ENCODE measurements around the gene TLDC2.
"Not testable (repeated sequence)": the region's sequence is repeated elsewhere in the genome, so short reads cannot be mapped to it uniquely, and the experiment has no call there.

TLDC2 gene

DNA sequence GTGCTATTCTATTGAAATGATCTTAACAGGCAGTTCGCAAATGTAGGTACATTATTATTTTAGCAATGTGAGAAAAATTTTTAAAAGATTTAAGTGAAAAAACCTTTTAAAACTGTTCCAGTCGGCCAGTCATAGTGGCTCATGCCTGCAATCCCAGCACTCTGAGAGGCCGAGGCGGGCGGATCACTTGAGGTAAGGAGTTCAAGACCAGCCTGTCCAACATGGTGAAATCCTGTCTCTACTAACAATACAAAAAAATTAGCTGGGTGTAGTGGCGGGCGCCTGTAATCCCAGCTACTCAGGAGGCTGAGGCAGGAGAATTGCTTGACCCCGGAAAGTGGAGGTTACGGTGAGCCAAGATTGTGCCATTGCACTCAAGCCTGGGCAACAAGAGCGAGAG is 29.6 kb downstream of the TLDC2 start:
- in situ Hi-C loops (cut with MboI; ENCODE audit: low sequenced_read_pairs), result not testable (repeated sequence)

DNA sequence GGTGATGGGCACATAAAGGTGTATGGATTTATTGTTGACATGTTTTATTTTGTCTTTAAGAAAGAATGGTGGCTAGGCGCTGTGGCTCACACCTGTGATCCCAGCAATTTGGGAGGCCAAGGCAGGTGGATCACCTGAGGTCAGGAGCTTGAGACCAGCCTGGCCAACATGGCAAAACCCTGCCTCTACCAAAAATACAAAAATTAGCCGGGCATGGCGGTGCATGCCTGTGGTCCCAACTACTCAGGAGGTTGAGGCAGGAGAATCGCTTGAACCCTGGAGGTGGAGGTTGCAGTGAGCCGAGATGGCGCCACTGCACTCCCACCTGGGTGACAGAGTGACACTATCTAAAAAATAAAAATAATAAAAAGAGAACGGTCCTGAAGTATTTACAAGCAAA is 30.1 kb downstream of the TLDC2 start:
- in situ Hi-C loops (cut with MboI; ENCODE audit: low sequenced_read_pairs), result not testable (repeated sequence)

DNA sequence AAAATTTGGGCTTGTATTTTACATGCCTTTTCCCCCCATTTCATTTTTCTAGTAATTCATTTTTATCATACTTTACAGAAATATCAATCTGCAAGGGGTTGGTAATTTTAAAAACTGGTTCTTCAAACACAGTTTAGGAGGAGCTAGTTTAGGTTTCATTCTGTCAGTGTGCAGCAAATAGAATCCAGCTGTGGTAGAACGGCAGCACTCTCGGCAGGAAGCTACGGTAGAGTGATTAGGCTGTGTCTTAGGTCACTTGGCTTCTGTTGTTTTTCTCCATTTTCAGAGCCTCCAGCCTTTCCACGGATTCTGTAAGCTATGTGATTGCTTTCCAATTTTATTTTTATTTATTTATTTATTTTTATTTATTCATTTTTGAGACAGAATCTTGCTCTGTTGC is 32.7 kb downstream of the TLDC2 start:
- in situ Hi-C loops (cut with MboI; ENCODE audit: low sequenced_read_pairs), result no loop called here

DNA sequence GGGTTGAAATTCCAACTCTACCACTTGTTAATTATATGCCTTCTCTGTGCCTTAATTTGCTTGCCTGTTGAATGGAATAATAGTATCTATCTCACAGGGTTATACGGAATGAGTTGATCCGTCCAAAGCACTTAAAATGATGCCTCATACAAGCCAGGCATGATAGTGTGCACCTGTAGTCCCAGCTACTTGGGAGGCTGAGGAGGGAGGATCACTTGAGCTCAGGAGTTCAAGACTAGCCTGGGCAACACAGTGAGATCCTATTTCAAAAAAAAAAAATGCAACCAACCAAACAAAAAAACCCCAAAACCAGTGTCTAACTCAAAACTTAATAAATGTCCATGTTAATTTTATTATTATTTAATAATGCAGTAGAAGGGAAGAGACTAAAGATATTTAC is 40.3 kb downstream of the TLDC2 start:
- in situ Hi-C loops (cut with MboI; ENCODE audit: low sequenced_read_pairs), result no loop called here

DNA sequence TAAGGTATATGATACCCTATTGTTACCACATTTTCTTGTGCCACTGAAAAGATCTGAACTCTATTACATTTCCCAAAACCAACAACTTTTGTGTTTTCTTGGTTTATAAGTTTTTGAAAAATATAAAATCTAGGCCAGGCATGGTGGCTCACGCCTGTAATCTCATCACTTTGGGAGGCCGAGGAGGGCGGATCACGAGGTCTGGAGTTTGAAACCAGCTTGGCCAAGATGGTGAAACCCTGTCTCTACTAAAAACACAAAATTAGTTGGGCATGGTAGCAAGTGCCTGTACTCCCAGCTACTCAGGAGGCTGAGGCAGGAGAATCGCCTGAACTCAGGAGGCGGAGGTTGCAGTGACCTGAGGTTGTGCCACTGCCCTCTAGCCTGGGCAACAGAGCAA is 41.3 kb downstream of the TLDC2 start:
- in situ Hi-C loops (cut with MboI; ENCODE audit: low sequenced_read_pairs), result no loop called here

DNA sequence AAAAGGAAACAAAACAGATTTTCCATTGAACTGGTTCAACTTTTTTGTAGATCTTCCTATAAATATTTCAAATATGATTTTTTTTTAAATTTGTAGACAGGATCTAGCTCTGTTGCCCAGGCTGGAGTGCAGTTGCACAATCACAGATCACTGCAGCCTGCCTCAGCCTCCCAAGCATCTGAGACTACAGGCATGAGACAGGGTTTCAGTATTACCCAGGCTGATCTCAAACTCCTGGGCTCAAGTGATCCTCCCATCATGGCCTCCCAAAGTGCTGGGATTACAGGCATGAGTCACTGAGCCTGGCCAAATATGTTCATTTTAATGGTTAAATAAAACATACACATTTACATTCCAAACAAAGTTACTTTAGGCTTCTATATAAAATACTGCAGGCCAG is 42.0 kb downstream of the TLDC2 start:
- in situ Hi-C loops (cut with MboI; ENCODE audit: low sequenced_read_pairs), result no loop called here

DNA sequence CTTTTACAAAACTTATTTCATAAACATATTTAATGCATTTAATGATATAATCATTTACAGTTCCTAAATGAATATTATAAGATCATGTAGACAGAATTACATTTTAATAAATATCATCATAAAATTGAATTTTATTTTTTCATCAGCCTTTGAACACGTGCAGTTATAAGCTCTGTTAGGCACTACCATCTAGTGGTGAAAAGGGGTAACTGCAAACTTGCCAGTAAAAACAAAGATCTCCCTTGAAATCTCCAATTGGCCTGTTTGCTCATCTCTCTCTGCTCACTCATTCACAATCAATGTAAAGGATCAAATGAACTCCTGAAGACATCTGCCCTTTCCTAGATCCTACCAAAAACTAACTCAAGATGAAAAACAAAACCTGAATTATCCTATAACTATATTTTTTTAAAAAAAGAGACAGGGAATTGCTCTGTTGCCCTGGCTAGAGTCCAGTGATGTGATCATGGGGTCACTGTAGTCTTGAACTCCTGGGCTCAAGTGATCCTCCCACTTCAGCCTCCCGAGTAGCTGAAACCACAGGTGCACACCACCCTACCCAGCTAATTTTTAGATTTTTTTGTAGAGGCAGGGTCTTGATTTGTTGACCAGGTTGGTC is 43.9 kb downstream of the TLDC2 start:
- in situ Hi-C loops (cut with MboI; ENCODE audit: low sequenced_read_pairs), result no loop called here

DNA sequence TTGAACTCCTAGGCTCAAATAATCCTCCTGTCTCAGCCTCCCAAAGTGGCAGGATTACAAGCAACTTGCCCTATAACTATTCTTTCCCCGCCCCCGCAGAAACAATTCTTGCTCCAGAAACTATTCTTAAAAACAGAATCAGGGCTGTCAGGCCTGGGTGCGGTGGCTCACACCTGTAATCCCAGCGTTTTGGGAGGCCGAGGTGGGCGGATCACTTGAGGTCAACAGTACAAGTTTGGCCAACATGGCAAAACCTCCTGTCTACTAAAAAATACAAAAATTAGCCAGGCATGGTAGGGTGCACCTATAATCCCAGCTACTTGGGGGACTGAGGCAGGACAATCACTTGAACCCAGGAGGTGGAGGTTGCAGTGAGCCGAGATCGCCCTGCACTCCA is 44.4 kb downstream of the TLDC2 start:
- in situ Hi-C loops (cut with MboI; ENCODE audit: low sequenced_read_pairs), result no loop called here

DNA sequence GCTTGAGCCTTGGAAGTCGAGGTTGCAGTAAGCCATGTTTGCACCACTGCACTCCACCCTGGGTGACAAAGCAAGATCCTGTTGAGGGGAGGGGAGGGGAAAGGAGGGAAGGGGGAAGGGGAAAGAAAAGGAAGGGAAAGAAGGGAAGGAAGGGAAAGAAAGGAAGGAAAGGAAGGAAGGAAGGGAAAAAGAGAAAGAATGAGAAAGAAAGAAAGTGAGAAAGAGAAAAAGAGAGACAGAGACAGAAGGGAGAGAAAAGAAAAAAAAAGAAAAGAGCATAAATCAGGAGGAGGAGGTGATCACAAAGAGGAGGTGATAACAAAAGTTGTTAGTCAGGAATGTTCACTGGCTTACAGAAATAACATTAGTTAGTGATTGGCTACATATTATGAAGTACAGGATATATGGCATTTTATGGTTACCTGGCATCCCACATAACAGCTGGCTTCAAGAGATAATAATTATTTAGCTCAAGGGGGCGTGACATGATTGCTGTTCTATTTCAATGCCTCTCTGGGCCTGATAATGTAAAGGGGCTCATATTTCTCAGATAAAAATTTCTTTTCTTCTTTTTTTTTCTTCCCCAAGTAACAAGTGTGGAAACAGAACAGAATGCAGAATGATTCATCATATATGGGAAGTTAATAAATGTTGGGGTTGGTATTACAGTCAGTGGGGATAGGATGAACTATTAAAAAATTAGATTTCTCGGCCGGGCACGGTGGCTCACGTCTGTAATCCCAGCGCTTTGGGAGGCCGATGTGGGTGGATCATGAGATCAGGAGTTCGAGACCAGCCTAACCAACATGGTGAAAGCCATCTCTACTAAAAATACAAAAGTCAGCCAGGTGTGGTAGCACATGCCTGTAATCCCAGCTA is 48.5 kb downstream of the TLDC2 start:
- in situ Hi-C loops (cut with MboI; ENCODE audit: low sequenced_read_pairs), result no loop called here

DNA sequence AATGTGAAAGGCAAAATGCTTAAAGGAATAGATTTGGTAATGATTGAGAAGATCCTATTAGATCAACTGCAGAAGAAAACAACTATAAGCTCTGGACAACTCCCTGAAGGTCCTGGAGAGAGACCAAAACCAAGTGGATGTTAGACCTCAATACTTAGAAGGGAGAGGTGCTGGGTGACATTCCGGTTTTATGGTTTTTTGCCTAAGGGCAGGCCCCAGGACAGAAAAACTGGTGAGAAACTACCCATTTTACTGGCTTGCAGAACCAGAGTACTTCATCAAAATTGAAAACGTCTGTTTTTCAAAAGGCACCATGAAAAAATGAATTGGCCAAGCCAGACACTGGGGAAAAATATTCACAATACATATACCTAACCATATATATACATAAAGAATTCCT is 49.3 kb downstream of the TLDC2 start:
- in situ Hi-C loops (cut with MboI; ENCODE audit: low sequenced_read_pairs), result no loop called here

DNA sequence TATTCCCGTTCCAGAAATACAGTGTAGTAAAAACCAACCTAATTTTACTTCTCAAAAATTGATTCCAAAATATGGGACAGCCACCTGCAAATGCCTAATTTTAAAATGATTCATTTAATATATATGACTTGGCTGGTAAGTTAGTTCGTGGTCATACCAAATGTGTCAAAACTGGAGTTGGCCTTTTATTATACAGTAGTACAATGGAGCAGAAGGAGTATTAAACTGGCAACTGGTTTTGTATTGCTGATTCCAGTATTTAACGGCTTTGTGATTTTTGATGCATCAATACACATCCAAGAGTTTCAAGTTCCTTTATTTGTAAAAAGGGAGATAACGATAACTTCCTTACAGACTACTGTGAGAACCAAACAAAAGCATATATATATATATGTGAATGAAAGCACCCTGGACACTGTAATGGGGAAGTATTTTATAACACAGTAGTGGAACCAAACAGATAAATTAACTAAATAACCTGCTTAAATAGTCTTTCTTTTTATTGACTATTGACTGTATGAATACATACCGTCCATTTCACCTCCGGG is 50.8 kb downstream of the TLDC2 start:
- in situ Hi-C loops (cut with MboI; ENCODE audit: low sequenced_read_pairs), result no loop called here

DNA sequence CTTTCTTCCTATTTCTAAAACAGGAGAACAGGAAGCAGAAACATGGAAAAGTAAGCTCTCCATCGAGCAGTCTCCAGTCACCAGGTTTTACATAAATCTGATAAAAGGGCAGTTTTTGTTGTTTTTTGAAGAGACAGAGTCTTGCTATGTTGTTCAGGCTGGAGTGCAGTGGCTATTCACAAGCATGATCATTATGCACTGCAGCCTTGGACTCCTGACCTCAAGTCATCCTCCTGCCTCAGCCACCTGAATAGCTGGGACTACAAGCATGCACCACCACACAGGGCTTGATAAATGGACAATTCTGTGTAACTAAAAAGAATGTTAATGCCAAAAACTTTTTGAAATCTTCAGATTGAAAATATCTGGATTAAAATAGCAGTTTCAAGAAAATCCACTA is 51.8 kb downstream of the TLDC2 start:
- in situ Hi-C loops (cut with MboI; ENCODE audit: low sequenced_read_pairs), result no loop called here

DNA sequence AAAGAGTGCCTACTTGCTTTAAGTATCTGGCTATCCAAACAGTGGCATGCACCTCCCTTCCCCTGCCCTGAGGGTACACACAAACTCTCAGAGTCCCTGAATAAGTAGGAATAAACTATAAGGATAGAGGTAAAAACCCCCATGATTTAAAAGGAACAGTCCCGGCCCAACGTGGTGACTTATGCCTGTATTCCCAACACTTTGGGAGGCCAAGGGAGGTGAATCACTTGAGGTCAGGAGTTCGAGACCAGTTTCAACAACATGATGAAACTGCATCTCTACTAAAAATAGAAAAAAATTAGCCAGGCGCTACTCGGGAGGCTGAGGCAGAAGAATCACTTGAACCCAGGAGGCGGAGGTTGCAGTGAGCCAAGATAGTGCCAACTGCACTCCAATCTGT is 53.4 kb downstream of the TLDC2 start:
- in situ Hi-C loops (cut with MboI; ENCODE audit: low sequenced_read_pairs), result no loop called here

DNA sequence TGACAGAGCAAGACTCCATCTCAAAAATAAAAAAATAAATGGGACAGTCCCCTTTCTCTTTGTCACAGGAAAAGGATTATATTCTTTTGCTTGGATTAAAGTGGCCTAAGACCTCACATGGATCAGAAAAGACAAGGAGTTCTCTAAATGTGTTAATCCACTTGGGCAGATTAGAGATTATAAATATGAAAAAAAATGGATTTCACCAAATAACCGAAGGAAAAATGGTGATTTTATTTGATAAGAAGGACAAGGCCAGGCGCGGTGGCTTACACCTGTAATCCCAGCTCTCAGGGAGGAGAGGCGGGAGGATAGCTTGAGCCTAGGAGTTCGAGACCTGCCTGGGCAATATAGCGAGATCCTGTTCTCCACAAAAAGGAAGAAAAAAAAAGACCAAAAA is 53.8 kb downstream of the TLDC2 start:
- in situ Hi-C loops (cut with MboI; ENCODE audit: low sequenced_read_pairs), result no loop called here

DNA sequence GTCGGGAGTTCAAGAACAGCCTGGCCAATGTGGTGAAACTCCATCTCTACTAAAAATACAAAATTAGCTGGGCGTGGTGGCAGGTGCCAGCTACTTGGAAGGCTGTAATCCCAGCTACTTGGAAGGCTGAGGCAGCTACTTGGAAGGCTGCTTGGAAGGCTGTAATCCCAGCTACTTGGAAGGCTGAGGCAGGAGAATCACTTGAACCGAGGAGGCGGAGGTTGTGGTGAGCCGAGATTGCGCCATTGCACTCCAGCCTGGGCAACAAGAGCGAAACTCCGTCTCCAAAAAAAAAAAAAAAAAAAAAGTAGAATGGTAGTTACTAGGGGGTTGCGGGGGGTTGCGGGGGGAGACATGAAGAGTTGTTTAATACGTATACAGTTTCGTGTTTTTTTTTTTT is 56.1 kb downstream of the TLDC2 start:
- in situ Hi-C loops (cut with MboI; ENCODE audit: low sequenced_read_pairs), result not testable (repeated sequence)

DNA sequence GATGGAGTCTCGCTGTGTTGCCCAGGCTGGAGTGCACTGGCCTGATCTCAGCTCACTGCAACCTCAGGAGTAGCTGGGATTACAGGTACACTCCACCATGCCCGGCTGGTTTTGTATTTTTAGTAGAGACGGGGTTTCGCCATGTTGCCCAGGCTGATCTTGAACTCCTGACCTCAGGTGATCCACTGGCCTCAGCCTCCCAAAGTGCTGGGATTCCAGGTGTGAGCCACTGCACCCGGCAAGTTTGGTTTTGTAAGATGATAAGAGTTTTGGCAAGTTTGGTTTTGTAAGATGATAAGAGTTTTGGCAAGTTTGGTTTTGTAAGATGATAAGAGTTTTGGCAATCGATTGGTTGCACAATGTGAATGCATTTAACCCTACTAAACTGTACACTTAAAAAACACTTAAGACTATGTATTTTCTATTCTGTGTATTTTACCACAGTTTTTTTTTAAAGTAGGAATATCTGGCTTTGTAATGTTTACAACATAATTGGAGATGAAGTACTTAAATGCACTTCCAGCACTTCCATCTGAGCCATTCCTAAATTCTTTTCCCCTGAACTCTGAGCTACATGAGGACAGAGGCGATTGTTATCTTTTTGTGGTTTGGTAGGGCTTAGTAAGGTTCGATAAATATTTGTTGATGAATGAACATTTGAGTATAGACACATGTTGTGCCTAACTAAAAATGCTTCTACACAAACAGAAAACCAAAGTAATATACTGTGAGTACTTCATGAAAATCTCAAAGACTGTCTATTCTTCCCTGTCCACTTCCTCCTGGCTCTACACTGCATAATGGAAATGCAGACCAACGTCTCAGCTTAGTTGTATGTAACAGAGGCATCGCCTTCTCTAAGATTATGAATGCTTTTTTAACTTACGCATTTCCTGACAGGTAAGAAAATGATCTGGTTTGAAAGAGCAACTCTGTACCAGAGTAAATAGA is 56.8 kb downstream of the TLDC2 start:
- in situ Hi-C loops (cut with MboI; ENCODE audit: low sequenced_read_pairs), result no loop called here

DNA sequence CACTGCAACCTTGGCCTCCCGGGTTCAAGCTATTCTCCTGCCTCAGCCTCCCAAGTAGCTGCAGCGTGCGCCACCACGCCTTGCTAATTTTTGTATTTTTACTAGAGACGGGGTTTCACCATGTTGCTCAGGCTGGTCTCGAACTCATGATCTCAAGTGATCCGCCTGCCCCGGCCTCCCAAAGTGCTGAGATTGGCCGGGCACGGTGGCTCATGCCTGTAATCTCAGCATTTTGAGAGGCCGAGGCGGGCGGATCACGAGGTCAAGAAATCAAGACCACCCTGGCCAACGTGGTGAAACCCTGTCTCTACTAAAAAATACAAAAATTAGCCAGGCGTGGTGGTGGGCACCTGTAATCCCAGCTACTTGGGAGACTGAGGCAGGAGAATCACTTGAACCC is 57.6 kb downstream of the TLDC2 start:
- in situ Hi-C loops (cut with MboI; ENCODE audit: low sequenced_read_pairs), result not testable (repeated sequence)

DNA sequence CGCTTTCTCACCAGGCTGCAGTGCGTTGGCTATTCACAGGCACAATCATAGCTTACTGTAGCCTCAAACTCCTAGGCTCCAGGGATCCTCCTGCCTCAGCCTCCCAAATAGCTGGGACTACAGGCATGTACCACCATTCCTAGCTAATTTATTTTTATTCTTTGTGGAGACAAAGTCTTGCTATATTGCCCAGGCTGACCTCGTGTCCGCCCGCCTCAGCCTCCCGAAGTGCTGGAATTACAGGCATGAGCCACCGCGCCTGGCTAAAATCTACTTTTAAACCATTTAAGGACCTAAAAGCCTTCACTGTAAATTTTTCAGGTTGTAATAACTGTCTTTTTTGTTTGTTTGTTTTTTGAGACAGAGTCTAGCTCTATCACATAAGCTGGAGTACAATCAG is 60.4 kb downstream of the TLDC2 start:
- in situ Hi-C loops (cut with MboI; ENCODE audit: low sequenced_read_pairs), result no loop called here

DNA sequence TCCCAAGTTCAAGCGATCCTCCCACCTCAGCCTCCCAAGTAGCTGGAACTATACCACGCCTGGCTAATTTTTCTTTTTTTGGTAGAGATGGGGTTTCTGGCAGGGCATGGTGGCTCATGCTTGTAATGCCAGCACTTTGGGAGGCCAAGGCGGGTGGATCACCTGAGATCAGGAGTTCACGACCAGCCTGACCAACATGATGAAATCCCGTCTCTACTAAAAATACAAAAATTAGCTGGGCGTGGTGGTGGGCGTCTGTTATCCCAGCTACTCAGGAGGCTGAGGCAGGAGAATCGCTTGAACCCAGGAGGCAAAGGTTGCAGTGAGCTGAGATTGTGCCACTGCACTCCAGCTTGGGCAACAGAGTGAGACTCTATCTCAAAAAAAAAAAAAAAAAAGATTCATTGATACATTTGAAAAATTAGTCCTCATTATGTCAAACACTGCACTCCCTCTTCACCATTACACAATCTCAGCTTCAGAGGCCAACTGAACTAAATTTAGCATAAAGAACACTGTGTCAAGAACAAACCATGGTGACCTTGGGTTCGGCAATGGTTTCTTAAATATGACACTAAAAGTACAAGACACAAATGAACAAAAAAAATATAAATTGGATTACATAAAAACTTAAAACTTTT is 60.9 kb downstream of the TLDC2 start:
- in situ Hi-C loops (cut with MboI; ENCODE audit: low sequenced_read_pairs), result not testable (repeated sequence)

DNA sequence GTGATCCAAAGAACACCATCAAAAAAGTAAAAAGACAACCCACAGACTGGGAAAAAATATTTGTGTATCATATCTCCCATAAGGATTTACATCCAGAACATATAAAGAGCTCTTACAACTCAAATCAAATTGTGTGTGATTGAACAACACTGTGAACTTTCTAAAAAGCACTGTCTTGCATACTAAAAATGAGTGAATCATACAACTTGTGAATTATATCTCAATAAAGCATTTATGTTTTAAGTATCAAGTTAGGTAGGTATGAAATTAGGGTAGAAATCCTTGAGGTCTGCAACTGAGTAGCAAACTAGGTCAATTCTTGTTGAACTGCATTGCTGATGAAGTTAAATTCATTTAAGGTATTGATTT is 61.4 kb downstream of the TLDC2 start:
- in situ Hi-C loops (cut with MboI; ENCODE audit: low sequenced_read_pairs), result no loop called here

DNA sequence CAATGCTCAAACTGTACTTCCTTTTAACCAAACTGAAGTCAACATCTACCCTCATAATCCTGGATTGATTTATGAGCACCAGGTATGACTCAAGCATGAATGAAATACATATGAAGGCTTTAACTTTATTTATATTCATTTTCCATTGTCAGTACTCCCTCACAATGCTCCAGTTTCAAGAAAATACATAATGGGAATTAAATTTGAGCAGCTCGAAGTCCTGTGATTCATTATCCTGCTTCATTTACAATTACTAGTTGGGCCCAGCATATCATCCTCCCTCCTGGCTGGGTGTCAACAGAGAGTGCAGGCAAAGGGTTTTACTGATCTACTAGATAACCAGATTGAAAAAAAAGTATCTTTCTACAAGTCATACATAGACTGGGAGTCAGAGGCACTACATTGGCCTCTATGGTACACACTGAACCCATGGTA is 65.5 kb downstream of the TLDC2 start:
- in situ Hi-C loops (cut with MboI; ENCODE audit: low sequenced_read_pairs), result no loop called here

Measured in HL-60/S4 treated with phorbol 12-myristate 13-acetate at 8.2 ng/mL for 4 days and 3 days (cell line).